Activated T-cell treated with anti-CD3 and anti-CD28 coated beads for 24 hours (primary cell): Measurements from ENCODE around the gene PCMTD2.
"Not testable (repeated sequence)": the region's sequence is repeated elsewhere in the genome, so short reads cannot be mapped to it uniquely, and the experiment has no call there.

Experiments used
- DNase-seq: peaks from one replicate; pipeline ENCODE4 v3.0.0-alpha.2; 2020; ENCODE audit warnings: low read depth

Gene PCMTD2

DNA sequence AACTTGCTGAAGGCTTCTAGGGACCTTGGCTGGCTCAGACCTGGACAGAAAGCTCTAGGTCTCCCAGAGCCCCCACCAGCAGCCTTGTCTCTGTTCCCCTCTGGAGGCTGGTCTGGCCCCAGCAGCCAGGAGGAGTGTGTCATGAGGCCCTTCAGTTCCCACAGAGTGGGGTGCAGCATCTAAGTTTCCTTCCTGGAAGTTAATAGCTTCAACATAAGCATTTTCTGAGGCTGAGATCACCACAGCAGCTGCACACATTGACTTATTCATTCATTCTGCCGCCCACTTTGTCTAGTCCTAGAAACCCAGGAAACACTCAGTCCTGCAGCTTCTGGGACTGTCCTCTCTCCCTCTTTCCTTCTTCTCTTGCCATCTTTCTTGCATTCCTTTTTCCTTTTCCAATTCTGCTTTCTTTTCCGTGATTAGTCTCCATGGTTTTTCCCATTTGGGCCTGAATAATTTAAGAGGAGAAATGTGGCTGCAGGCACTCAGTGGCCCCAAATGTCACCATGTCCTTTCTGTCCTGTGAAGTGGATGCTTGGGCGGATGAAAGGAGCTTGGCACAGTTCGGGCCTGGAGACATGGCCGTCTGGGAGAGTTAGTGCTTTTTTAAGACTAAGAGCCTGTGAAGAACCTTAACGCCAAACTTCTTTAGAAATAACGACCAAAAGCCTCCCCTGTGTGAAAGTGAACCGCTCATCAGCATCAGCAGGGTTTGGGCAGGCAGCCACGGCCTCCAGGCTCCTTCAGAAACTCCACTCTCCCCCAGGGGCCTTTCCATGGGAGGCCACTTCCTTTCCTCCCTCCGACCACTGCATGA lies 31.0 kb upstream of the PCMTD2 start:
- no peak for DNase-seq

DNA sequence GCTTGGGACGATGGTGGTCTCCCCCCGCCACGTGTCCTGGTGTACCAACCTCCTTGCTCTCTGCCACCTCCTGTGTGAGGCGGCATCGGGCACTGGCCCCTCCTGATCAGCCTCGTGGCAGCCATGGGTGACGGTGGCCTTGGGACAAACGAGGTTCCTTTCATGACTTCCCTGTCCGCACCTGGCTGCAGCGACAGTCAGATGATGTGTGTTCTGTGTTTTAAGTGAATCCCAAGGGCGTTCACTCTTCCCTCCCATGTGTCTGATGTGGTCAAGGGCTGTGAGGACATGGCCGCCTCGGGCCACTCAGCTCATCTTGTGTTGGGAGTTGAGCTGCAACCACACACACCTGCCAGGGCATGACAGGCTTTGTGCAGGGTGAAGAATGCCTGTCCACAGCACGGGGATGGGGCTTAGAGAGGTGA lies 30.4 kb upstream of the PCMTD2 start:
- no peak for DNase-seq

DNA sequence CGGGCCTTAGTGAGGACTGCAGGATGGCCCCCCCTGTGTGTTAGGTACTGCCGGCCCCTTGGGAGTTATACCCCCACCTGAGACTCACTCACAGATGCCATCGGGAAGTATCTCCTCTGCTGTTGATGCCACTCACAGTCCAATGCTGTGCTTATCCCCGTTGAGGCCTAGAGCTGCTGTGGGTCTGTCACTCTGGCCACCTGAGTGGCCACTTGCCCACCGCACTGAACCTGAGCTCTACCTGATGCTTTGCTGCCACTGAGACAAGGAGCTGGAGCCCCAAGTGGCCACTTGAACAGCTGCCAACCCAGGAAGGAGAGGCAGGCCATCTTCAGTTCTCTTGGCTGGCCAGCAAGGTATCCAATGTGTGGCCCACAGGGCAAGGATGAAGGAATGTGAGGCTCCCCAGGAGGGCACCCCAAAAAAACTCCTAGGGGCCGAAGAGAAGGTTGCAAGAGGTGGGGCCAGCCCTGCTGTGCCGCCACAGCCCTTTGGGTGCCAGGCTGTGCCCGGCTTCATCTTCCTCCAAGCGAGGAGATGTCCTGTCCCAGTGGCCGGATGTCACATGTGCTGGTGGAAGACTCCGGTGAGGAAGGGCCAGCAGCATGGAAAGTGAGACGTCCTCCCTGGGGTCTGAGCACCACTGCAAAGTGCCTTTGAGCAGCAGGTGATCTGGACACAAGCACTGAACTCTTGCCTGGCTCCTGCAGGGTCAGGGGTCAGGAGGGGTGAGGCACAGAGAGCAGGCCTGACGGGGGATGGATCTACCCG lies 29.5 kb upstream of the PCMTD2 start:
- no peak for DNase-seq

DNA sequence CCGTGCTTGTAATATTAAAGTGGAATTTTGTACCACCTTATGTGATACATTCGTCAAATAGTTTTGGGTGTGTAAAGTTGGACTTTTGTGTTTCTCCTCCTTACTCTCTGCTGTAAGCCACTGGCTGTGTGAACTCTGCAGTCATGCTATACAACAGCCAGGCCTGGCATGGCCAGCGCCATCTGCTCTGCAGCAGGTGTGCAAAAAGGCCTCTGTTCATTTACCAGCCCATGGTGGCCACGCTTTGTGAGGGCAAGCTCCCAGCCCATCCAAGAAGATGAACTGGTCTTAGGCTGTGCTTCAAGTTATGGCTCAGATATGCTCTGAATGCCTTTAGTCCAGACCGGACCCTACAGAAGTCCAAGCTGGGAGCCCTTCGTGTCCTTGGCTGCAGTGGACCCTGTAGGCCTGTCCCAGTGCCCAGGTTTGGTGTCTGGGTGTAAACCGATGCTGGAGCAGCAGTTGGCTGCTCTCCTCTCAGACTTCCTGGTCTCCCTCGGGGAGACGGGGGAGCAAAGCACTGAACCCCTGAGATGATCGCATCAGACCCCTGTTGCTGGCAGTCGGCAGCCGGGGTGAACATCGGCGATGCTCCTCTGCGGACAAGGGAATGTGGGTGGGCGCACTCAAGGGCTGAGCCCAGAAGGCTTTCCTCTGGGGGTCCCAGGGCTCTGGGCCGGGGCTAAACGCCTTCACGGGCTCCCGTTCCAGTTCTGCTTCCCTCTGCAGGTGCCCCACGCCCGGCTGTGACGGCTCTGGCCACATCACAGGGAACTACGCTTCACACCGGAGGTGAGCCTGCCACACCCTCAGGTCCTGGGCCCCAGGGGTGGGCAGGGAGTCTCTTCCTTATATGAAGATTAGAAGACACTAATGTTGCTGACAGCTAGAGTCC lies 28.6 kb upstream of the PCMTD2 start:
- DNase-seq: no peak

DNA sequence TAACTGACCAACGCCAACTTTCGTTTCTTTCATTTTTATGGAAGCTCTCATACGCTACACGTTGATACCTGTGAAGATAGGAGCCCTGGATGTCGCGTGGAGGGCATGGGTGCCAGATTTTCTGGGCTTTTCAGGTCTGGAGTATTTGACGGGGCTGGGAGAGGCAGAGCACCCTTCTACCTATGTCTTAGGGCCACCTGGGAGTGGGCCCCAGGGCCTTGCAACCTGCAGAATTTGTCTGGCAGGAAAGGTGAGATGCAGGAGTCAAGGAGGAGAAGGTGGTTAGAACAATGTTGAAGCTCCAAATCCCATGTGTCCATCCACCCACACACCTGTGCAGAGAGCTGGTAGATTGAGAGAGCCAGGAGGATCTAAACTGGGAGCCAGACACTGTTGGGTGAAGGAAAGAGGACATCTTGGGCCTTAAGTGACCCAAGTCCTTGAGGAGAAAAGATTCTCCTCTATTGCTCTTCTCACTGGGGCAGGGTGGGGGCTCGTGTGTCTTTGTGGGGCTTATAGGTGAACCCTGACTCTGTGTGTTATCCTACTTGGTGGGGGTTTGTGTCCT lies 27.4 kb upstream of the PCMTD2 start:
- DNase-seq: no peak

DNA sequence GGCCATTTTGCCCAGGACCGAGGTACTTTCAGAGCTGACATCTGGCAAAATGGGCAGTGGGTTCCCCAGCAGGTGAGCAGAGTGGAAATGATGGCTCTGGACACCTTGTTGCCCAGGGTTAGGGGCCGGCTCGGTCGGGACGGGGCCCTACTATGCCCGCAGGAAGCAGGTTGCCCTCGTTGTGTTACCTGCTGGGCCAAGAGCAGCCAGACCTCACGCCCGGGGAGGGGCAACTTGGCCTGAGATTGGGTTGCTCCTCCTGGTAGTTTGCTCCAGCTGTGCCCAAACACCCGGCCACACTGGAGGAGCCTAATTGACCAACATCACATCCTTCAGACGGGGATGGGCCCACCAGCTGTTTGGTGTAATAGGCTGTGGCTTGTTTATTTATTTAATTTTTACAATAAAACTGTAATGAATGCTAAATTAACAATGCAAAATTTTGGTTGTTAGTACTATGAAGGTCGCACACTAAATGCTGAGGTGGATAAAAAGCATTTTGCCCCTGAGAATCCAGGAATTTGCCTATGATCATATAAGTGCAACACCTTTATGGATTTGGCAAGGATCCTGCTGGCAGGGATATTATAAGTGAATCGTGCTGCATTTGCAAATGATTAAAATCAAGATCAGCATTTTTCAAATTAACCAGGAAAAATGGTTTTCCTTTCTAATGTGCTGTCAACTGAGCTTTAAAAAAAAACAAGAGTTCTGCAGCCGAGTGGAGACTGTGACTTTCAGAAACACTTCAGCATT lies 26.6 kb upstream of the PCMTD2 start:
- DNase-seq: no peak

DNA sequence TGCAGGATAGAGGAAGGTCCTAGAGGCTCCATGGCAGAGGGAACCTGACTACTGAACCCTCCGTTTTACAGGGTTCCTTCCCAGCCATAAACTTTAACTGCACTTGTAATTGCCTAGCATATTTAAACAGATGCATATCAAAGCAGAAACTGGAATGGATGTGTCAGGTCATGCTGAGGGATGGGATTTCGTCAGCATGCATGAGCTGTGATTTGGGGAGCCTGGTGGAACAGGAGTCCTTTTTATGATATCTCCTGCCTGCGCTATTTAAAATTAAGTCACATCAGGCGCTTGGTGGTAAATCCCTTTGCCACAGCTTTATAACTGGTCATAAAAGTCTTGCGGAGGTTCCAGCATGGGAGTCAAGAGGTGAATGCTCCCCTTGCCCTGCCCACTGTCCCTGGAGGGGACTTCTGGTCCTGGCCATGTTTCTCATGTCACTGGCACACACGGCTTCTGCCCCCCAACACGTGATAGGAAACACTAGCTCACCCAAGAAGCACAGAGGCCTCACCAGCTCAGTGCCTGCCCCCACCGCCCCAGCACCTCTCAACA lies 26.0 kb upstream of the PCMTD2 start:
- DNase-seq: no peak

DNA sequence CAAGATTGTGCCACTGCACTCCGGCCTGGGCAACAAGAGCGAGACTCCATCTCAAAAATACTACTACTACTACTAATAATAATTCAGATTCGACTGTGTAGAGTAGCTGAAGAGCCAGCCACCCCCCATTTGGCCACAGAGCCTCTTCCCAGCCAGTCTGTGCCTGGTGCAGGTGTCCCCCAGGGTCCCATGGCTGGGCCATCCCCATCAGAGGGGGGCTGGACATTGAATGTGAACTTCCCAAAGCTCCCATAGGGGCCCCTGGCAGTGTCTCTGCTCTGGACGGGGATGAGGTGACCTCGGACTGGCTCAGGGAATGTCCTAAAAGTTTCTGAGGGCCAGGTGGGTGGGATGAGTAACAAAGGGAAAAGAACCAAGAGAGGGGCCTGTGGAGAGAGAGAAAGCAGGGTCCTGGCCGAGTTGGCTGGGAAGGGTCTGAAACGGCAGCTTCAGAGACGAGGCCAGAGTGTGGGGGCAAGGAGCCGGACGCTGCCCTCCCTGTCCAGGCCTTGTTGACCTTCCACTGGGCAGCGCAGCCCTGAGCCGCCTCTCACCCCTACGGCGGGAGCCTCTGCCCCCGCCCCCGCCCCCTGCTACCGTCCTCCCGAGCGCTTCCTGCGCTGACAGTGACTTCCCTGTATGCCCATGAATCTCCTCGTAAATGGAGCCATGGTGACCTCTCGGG lies 24.9 kb upstream of the PCMTD2 start:
- DNase-seq: no peak

DNA sequence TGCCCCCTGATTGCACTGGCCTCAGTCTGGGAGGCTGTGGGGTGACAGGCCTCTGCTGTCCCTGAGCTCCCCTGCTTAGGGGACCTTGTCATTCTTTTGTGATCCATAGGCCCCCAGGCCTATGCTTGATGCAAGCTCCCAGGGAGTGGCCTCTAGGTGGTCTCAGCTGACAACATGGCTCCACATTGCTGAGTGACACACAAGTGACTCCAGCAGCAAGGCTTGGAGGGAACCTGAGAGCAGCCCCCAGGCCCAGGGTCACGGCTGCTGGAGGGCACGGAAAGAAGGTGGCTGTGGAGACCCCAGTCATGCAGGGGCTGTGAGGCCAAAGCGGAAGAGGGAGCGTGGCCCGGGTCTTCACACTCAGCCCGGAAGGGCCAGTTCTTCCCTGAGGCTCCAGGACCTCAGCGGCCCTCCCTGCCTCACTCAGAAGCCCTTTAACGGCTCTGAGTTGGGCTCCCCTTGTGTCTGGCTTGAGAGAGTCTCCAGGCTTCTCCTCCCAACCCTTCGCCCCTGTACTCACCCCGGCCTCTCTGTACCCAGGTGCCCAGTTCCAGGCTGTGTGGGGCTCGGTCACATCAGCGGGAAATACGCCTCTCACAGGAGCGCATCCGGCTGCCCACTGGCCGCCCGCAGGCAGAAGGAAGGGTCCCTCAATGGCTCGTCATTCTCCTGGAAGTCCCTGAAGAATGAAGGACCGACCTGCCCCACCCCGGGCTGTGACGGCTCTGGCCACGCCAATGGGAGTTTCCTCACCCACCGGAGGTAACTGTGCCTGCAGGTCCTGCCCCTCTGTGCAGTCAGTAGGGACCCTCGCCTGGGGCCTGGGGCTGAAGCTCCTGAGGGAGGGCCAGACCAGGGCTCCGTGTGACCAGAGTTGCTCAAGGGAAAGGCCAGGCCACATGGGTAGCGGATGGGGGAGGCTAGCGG lies 23.7 kb upstream of the PCMTD2 start:
- no peak for DNase-seq

DNA sequence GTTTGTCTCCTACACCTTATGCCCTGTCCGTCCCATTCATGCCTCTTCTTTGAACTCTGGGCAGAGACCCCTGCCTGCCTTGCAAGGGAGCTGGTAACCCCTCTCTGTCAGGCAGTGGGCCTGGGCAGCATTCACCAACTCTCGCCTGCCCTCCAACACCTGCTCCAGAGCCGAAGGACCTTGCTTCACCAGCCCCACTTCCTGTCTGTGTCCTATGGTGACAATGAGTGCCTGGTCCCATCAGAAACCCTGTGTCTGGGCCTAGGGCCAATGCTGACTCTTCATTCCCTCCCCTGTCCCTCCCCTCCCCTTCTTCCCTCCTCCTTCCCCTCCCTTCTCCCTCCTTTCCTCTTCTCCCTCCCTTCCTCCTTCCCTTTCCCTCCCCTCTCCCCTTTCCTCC lies 22.8 kb upstream of the PCMTD2 start:
- no peak for DNase-seq

DNA sequence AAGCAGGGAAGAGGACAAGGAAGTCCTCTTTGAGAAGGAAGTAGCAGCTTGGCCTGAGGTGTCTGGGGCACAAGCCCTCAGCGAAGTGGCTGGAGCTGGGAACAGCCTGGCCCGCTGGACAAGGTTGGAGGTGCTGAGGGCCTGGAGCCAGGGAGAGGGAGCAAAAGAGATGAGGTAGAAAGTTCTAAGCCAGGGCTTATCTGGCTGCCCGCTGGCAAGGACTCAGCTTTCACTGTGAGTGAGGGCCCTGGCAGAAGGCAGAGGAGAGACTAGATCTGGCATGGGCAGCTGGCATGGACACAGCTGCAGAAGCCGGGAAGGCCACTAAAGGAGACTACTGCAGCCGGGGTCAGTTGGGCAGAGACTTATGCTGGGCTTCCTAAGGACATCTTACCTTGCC lies 21.8 kb upstream of the PCMTD2 start:
- no peak for DNase-seq

DNA sequence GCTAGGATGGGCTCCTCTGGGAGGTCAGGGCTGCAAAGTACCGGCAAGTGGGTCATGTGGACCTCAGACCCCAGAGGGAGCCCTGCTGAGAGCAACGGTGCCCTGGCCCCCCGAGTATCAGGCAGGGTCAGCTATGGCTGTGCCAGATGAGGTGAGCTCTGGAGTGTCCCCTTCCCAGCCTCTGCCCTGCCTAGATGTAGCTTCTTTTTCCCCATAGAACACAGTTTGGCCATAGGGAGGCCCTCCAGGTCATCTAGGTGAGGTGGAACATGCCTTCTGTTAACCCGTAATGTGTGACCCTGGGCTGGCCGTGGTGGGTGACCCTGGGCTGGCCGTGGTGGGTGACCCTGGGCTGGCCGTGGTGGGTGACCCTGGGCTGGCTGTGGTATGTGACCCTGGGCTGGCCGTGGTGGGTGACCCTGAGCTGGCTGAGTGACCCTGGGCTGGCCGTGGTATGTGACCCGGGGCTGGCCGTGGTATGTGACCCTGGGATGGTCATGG lies 21.2 kb upstream of the PCMTD2 start:
- DNase-seq: no peak

DNA sequence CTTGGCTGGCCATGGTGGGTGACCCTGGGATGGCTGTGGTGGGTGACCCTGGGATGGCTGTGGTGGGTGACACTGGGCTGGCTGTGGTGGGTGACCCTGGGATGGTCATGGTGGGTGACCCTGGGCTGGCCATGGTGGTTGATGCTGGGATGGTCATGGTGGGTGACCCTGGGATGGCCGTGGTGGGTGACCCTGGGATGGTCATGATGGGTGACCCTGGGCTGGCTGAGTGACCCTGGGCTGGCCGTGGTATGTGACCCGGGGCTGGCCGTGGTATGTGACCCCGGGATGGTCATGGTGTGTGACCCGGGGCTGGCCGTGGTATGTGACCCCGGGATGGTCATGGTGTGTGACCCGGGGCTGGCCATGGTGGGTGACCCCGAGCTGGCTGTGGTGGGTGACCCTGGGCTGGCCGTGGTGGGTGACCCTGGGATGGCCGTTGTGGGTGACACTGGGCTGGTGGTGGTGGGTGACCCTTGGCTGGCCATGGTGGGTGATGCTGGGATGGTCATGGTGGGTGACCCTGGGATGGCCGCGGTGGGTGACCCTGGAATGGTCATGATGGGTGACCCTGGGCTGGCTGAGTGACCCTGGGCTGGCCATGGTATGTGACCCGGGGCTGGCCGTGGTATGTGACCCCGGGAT lies 20.5 kb upstream of the PCMTD2 start:
- DNase-seq: not testable (repeated sequence)

DNA sequence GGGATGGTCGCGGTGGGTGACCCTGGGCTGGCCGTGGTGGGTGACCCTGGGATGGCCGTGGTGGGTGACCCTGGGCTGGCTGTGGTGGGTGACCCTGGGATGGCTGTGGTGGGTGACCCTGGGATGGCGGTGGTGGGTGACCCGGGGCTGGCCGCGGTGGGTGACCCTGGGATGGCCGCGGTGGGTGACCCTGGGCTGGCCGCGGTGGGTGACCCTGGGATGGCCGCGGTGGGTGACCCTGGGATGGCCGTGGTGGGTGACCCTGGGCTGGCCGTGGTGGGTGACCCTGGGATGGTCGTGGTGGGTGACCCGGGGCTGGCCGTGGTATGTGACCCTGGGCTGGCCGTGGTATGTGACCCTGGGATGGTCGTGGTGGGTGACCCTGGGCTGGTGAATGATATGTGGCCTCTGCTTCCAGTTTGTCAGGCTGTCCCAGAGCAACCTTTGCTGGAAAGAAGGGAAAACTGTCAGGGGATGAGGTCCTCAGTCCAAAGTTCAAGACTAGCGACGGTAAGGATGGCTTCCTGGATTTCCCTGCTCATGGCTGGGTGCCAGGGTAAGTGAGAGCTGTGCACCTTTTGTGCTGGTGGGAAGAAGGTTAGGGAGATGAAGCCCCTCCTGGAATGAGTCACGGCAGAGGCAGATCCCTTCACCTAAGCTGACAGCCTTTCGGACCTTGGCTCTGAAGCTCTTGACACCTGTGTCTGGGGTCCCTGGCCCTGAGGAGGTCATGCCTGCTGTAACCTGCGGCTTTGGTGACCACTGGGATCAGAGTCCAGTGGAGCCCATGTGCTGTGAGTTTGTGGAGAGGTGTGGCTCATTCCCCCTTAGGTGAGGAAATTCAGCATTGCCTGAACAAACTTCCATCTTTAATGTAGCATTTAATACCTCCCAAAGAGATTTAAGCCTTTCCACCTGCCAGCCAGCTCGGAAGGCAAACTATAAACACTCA lies 19.1 kb upstream of the PCMTD2 start:
- DNase-seq: no peak

DNA sequence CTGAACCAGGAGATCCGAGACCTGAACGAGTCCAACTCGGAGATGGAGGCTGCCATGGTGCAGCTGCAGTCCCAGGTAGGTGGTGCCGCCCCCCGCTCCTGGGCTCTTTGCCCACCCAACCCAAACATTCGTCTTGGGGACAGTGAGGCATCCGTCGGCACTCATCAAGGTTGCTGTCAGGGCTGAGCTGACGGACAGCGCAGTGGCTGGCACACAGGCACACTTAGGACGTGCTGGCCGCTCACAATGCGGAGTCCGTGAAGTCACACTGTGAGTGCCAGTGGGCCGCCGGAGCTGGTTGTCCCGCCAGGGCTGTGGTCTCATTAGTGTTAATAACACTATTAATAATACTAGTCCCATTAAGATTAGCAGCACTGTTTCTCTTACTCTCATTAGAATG lies 18.2 kb upstream of the PCMTD2 start:
- DNase-seq: no peak

DNA sequence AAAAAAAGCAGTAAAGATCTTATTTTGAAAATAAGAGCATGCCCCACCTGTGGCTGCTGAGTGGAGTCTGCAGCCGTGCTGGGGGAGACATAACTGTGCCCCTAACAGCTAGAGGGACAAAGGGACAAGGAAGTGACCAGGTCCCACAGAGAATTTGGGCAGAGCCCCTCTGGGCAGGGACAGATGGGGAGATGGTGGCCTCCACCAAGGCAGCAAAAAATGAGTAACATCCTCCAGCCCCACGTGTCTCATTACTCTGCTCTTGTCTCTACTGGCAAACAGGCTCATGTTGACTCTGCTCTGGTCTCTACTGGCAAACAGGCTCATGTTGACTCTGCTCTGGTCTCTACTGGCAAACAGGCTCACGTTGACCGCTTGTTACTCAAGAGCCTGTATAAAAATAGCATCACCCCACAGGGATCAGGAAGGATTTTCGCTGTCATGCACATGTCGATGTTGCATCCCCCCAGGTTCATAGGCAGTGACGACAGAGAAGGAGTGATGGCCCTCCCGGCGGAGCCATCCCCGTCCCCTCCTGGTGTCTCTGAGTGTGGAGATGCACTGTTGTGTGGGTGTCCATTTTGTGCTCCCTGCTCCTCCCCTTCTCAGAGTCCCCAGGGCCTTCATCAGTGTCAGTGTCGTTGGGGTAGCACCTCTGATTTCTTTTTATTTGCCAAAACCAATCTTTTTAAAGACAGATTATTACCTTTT lies 17.3 kb upstream of the PCMTD2 start:
- no peak for DNase-seq
